GM19239 (cell line): ENCODE results near the gene SMYD4.
"Not testable (repeated sequence)": the region's sequence is repeated elsewhere in the genome, so short reads cannot be mapped to it uniquely, and the experiment has no call there.

Experiments
- DNase-seq: peaks from one replicate; pipeline ENCODE4 v3.0.0; 2011; ENCODE audit warnings: low spot score; ENCODE audit not compliant: insufficient read length
- FAIRE-seq: peaks from 2 replicates; lab custom pipeline; 2011; peaks lifted over from hg19 to GRCh38; lab: Jason Lieb, UNC

SMYD4 gene

GRCh38 chr17:1762233-1762900, 67.3 kb downstream of the SMYD4 start:
- DNase-seq (no peak), FAIRE-seq (no peak)

- no peak for FAIRE-seq
- no peak for DNase-seq
These were observed 70.2 kb downstream of the SMYD4 start for GRCh38 chr17:1759529-1759928.

GRCh38 chr17:1758807-1759206, 70.9 kb downstream of the SMYD4 start:
- DNase-seq, result no peak
- no peak for FAIRE-seq

GRCh38 chr17:1755827-1756262, 73.9 kb downstream of the SMYD4 start:
- FAIRE-seq, result no peak
- no peak for DNase-seq

GRCh38 chr17:1755252-1755826, 74.4 kb downstream of the SMYD4 start:
- FAIRE-seq (no peak), DNase-seq (no peak)

GRCh38 chr17:1754430-1755112, 75.1 kb downstream of the SMYD4 start:
- no peak for FAIRE-seq

GRCh38 chr17:1753767-1754429, 75.8 kb downstream of the SMYD4 start:
- no peak for FAIRE-seq
- no peak for DNase-seq

More at GRCh38 chr17:1754430-1755112, 75.1 kb downstream of the SMYD4 start:
- DNase-seq, result no peak

- FAIRE-seq, result no peak
- DNase-seq, result no peak
These were observed 77.1 kb downstream of the SMYD4 start for GRCh38 chr17:1752425-1753262.

GRCh38 chr17:1750628-1751027, 79.1 kb downstream of the SMYD4 start:
- FAIRE-seq, result no peak

GRCh38 chr17:1746975-1747543, 82.6 kb downstream of the SMYD4 start:
- DNase-seq (no peak), FAIRE-seq (no peak)

More at GRCh38 chr17:1750628-1751027, 79.1 kb downstream of the SMYD4 start:
- DNase-seq, result no peak

- DNase-seq (no peak), FAIRE-seq (no peak)
These were observed 84.1 kb downstream of the SMYD4 start for GRCh38 chr17:1745513-1746020.

- FAIRE-seq, result no peak
- DNase-seq, result no peak
These were observed 84.9 kb downstream of the SMYD4 start for GRCh38 chr17:1744551-1745512.

- FAIRE-seq (no peak), DNase-seq (no peak)
These were observed 86.6 kb downstream of the SMYD4 start for GRCh38 chr17:1743088-1743439.

GRCh38 chr17:1742371-1743087, 87.2 kb downstream of the SMYD4 start, which contains the start of gene SERPINF2:
TSS of gene SERPINF2 (plus strand) at chr17:1742871. CDS start at chr17:1744996, 2,125 bp downstream.
- no peak for FAIRE-seq
- DNase-seq, result no peak

- FAIRE-seq, DNase-seq: not testable (repeated sequence)
These were observed 87.8 kb downstream of the SMYD4 start for GRCh38 chr17:1741899-1742298.

- FAIRE-seq (no peak), DNase-seq (no peak)
These were observed 92.0 kb downstream of the SMYD4 start for GRCh38 chr17:1737531-1738291.
